Activated gamma-delta T cell (primary cell): ENCODE data around the gene AKR1C8.
"Not testable (repeated sequence)": the region's sequence is repeated elsewhere in the genome, so short reads cannot be mapped to it uniquely, and the experiment has no call there.

Experiments
- DNase-seq: peaks from one replicate; lab custom pipeline; 2025; lab: John Stamatoyannopoulos, UW
- total RNA-seq, 2 donors: gene quantifications; one replicate each; lab custom pipeline; 2026; lab: John Stamatoyannopoulos, UW

Gene AKR1C8
- total RNA-seq: 0.46 to 0.61 reads per million in 2 donors

GRCh38 chr10:5184987-5185775 is at the start of gene AKR1C8:
TSS of gene AKR1C8 (minus strand) at chr10:5185150. CDS start at chr10:5185104, 46 bp downstream.
- DNase-seq: no peak

GRCh38 chr10:5234106-5234860 is 49.3 kb upstream of the AKR1C8 start:
- no peak for DNase-seq

- no peak for DNase-seq
These were observed 48.4 kb upstream of the AKR1C8 start for GRCh38 chr10:5233324-5233723.

- no peak for DNase-seq
These were observed 44.1 kb upstream of the AKR1C8 start for GRCh38 chr10:5229019-5229418.

GRCh38 chr10:5222942-5223341 is 38.0 kb upstream of the AKR1C8 start:
- not testable (repeated sequence) for DNase-seq

DNA sequence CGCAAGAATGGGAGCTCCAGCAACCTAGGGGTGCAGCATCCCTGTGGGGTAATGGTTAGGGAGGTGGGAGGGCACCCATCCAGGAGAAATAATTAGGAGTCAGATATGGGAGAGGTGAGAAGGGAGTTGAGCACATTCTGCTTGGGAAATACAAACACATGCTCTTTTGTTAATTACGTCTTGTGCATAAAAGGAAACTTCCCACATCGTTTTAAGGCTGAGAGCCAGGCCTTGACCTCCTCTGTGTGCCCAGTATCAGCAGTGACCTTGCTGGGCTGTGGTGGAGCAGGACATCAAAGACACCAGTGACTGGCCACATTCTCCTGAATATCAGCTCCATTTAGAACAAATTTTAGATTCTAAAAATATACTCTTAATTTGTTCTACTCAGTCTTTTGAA is 34.3 kb upstream of the AKR1C8 start:
- DNase-seq: no peak

- DNase-seq: no peak
These were observed 31.9 kb upstream of the AKR1C8 start for GRCh38 chr10:5216801-5217200.

- DNase-seq: no peak
These were observed 27.0 kb upstream of the AKR1C8 start for GRCh38 chr10:5211696-5212536.

- not testable (repeated sequence) for DNase-seq
These were observed 25.3 kb upstream of the AKR1C8 start for GRCh38 chr10:5210261-5210660.

DNA sequence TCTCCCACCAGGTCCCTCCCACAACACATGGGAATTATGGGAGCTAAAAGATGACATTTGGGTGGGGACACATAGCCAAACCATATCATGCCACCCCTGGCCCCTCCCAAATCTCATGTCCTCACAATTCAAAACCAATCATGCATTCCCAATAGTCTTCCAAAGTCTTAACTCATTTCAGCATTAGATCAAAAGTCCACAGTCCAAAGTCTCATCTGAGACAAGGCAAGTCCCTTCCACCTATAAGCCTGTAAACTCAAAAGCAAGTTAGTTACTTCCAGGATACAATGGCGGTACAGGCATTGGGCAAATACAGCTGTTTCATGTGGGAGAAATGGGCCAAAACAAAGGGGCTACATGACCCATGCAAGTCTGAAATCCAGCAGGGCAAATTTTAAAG is 24.8 kb upstream of the AKR1C8 start:
- DNase-seq: not testable (repeated sequence)

- DNase-seq: no peak
These were observed 21.8 kb upstream of the AKR1C8 start for GRCh38 chr10:5206799-5207198.

GRCh38 chr10:5199398-5199797 is 14.4 kb upstream of the AKR1C8 start:
- DNase-seq: no peak

DNA sequence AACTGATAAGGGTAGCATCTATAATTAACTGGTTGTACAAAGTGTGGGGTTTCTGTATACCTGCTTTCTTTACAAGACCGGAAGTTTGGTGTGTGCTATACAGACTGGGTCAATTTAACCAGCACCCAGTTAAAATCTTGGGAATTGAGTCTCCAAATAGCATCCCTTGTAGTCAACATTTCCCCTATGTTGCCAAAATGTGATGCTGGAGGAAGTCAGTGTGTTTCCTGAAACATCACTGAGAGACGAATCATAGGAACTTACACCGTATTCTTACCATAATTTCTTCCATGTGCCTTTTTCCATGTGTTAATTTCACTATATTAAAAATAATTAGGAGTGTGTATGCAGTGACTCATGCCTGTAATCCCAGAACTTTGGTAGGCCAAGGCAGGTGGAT is 13.4 kb upstream of the AKR1C8 start:
- DNase-seq: no peak

DNA sequence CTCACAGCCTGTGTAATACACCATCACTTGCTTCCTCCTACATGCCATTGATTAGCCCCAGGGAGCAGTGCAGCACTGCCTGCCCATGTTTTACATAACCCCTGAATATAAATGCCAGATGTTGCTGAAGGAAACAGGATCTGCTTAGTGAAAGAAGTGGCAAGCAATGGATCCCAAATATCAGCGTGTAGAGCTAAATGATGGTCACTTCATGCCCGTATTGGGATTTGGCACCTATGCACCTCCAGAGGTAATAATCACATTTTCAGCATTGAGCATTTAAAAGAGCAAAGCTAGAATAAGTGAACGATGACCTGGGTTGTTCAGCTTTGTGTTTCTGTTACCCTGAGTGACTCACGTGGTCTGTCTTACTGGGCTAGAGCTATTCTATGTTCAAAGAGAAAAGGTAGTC is 11.8 kb upstream of the AKR1C8 start, which contains the start of gene AKR1C4:
TSS of gene AKR1C4 (plus strand) at position 136 of the 412 bp plus-strand sequence. CDS start at position 167, 31 bp downstream.
- DNase-seq: no peak

DNA sequence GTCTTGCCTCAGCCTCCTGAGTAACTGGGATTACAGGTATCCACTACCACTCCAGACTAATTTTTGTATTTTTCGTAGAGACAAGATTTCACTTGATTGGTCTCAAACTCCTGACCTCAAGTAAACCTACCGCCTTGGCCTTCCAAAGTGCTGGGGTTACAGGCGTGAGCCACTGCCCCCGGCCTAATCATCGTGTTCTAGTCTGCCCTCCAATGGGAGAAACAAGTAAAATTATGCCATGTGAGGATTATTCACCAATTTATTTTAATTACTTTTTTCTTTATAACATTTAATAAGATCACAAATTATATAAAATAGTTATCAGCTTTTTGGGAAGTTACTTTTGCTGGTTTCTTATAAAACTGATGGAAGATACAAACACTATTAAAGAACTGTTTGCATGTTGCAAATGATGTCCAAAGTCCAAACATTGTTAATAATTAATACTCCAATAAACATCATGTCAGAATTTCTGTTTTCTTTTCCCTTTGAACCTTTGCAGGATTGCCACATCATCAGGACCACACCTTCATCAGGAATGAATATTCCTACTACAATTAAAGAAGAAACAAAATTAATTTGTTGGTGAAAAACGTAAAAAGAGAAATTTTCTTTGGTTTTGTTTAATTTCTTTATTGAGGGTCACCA is 10.9 kb upstream of the AKR1C8 start:
- no peak for DNase-seq

GRCh38 chr10:5194431-5194830 is 9.5 kb upstream of the AKR1C8 start:
- no peak for DNase-seq

- DNase-seq: no peak
These were observed 3.4 kb upstream of the AKR1C8 start for GRCh38 chr10:5188358-5188757.

DNA sequence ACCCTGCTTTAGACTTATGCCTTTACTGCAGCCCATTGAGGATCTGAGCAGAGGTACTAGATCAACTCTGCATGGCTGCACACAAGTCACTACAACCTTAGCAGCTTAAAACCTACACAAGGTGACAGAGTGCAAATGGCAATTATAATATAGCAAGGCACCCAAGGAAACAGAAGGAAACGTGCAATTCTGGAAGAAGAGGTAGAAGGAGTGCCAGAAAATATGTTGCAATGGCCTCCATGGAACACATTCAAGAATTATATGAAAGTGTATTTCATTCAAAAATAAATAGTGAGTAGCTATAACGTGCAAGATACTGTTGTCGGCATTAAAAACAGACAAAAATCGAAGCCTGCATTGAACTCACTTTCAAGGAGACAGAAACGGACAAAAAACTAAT is 2.9 kb upstream of the AKR1C8 start:
- no peak for DNase-seq

DNA sequence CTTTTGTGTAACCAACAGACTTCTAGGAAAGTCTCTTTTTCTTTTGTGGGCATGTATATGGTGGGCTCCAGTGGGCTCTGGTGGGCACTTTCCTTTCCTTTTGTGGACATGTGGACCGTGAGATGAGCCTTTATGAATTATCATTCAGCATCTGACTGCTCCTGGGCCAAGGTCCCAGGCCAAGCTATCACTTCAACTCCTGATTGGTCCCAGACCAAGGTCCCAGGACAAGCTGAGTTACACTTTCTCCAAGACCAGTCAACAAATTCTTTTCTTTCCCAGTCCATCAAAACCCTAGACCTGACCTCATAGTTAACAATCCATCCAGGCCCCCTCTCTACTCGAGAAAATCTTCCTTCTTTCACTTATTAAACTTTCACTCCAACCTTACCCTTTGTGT is 1.0 kb downstream of the AKR1C8 start:
- DNase-seq: no peak

- DNase-seq: not testable (repeated sequence)
These were observed 4.4 kb downstream of the AKR1C8 start for GRCh38 chr10:5180503-5180902.

GRCh38 chr10:5175581-5175980 is 9.4 kb downstream of the AKR1C8 start:
- DNase-seq: not testable (repeated sequence)
